Thoracic aorta (tissue), 2 donors: Measurements from ENCODE around the gene BCAS3. TPM values are rescaled to one million over a fixed set of nuclear protein-coding genes. Genes with fewer than 3 reads are reported as not detected.
A peak's percentile ranks its signal among the peaks of the same experiment; 100 is the strongest.

Experiments
- ATAC-seq: fragments of 150-250 bp; one replicate; pipeline ENCODE4 v1.8.0; 2017; ENCODE audit warnings: low read depth; ENCODE audit not compliant: insufficient number of reproducible peaks, low FRiP score
- DNase-seq: peaks from one replicate; pipeline ENCODE4 v3.0.0-alpha.2; 2020; ENCODE audit warnings: low spot score
- H3K27ac ChIP-seq, 2 donors: fragments of 200-600 bp; sonication (generic); 1 replicate in 1 of 2; 2 replicates in 1 of 2; pipeline ENCODE4 v1.5.1; 2016; ENCODE audit warnings: mild to moderate bottlenecking in 2 of 2, moderate library complexity in 2 of 2
- H3K27me3 ChIP-seq: fragments of 200-600 bp; sonication (generic); replicated peaks from 2 replicates; pipeline ENCODE4 v1.6.0; 2016; ENCODE audit warnings: mild to moderate bottlenecking; ENCODE audit not compliant: insufficient read depth
- H3K36me3 ChIP-seq: fragments of 200-600 bp; sonication (generic); one replicate; pipeline ENCODE4 v1.5.1; 2016
- H3K4me1 ChIP-seq, 2 donors: fragments of 200-600 bp; sonication (generic); 1 replicate in 1 of 2; 2 replicates in 1 of 2; pipeline versions ENCODE4 v1.5.1 to v1.6.0; 2016; ENCODE audit warnings: low read depth in 2 of 2, mild to moderate bottlenecking in 1 of 2; ENCODE audit not compliant: control insufficient read depth in 1 of 2
- H3K4me3 ChIP-seq: fragments of 200-600 bp; sonication (generic); 2 replicates; pipeline ENCODE4 v1.5.1; 2016; ENCODE audit warnings: mild to moderate bottlenecking
- H3K9me3 ChIP-seq: fragments of 200-600 bp; sonication (generic); 2 replicates; pipeline ENCODE4 v1.5.1; 2016
- total RNA-seq, 2 donors: library from RNA; depleted of rRNA; stranded (reverse); fragments of >200 nt; gene quantifications; one replicate each; pipeline versions ENCODE4 v1.1.0 to v1.2.3, GENCODE V29; 2016
- TF ChIP-seq, protein P1 (sequence below): fragments of 200-600 bp; sonication (generic); IDR thresholded peaks from one replicate; pipeline ENCODE4 v1.5.1; 2019; ENCODE audit warnings: antibody characterized with exemption

The BCAS3 gene
- total RNA-seq, 2 donors from 2014 or later, result 35.1 to 69.3 TPM

DNA sequence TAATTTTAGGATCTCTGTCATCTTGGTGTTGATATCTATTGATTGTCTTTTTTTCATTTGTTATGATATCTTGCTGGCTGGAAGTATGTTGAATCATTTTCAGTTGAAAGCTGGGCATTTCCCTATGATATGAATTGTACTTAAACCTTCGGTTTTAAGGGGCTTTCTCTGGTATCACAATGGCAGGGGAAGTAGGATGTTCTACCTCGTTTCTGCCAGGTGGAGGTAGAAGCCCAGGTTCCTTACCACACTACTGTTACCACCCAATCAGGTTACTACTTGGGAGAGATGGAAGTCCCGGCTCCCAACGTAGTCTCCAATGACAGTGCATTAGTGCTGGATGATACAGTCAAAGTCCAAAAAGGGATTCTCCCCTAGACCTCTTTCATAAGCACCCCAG lies 440.3 kb downstream of the BCAS3 start:
- Histone ChIP-seq H3K27ac (no peak overlapping the region), H3K9me3 (peaks cover 8% of the 10 kb centered on the region), H3K27me3 (no peaks in the 10 kb centered on the region), H3K4me1 (no peaks in the 10 kb centered on the region), H3K36me3 (no peaks in the 10 kb centered on the region), H3K4me3 (no peak overlapping the region)
- DNase-seq (no peak), ATAC-seq (no peak)
- TF ChIP-seq, protein P1, sequence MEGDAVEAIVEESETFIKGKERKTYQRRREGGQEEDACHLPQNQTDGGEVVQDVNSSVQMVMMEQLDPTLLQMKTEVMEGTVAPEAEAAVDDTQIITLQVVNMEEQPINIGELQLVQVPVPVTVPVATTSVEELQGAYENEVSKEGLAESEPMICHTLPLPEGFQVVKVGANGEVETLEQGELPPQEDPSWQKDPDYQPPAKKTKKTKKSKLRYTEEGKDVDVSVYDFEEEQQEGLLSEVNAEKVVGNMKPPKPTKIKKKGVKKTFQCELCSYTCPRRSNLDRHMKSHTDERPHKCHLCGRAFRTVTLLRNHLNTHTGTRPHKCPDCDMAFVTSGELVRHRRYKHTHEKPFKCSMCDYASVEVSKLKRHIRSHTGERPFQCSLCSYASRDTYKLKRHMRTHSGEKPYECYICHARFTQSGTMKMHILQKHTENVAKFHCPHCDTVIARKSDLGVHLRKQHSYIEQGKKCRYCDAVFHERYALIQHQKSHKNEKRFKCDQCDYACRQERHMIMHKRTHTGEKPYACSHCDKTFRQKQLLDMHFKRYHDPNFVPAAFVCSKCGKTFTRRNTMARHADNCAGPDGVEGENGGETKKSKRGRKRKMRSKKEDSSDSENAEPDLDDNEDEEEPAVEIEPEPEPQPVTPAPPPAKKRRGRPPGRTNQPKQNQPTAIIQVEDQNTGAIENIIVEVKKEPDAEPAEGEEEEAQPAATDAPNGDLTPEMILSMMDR, result no peak

DNA sequence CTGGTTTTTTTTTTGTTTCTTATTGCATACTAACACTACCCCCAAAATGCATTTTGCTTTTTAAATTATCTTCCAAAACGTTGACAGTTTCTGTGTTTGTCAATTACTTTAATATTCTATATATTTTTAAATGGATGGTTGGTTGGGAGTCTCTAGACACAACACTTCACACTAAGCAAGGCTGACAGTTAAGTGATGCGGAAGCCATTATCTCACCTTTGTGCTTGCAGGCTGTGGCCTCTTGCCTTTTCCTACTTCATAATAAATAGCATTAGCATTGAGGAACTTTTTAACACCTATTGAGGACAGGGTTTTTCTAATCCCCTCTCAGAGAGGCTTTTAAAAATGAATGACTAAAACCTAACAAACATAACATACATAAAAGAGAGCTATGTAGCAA lies 441.2 kb downstream of the BCAS3 start:
- TF ChIP-seq, protein P1, result no peak
- Histone ChIP-seq H3K4me3 (no peak overlapping the region), H3K9me3 (peaks cover 8% of the 10 kb centered on the region), H3K27ac (no peak overlapping the region), H3K27me3 (no peaks in the 10 kb centered on the region), H3K36me3 (no peaks in the 10 kb centered on the region), H3K4me1 (no peaks in the 10 kb centered on the region)
- ATAC-seq, result no peak
- no peak for DNase-seq

DNA sequence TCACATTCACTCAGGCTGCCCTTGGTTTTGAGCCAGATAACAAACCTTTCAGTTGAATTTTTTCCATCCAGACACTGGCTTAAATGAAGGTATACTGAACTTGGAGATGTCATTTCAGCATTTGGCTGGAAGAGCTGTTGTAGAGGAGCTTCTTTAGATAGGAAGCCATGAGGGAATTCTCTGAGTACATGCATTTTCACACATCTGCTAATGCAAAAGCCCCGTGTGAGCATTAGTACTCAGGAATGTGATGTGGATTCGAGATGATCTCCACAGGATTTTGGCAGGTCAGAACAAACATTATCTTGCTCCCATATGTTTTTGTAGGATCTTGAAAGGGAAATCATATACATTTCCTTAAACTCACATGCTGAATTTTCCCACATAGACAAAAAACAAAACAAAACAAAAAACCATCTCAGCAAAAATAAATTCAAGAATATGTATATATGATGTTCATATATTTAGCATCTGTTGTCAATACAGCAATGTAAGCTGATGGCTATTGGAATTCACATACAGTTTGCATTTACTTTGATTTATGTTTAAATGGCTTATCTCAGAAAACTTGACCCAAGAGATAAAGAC lies 444.8 kb downstream of the BCAS3 start:
- TF ChIP-seq, protein P1, result no peak
- Histone ChIP-seq H3K36me3 (no peaks in the 10 kb centered on the region), H3K27ac (no peak overlapping the region), H3K4me1 (peaks cover 4% of the 10 kb centered on the region in 2 donors), H3K4me3 (no peak overlapping the region), H3K27me3 (no peaks in the 10 kb centered on the region), H3K9me3 (no peaks in the 10 kb centered on the region)
- DNase-seq (no peak), ATAC-seq (no peak)

DNA sequence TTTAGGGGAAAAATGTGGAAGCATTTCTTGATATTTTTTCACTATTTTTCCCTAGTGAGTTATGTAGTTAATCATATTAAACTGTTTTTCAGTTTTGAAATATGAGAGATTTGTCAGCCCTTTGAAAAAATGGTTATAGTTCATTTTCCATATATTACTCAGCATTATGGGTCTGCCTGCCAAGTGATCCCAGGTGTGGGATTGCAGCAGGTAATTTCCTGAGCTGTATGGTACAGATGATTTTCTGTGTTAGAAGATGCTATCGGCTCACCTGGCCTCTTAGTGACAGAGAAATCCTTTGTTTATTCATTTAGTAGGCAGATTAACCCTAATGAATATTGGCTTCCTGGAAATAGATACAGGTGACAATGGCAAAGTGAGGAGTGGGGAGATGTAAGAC lies 446.9 kb downstream of the BCAS3 start:
- no peak for DNase-seq
- peaks cover 16 to 25% of the 10 kb centered on the region in 2 donors for H3K4me1 ChIP-seq
- H3K36me3 ChIP-seq, result no peaks in the 10 kb centered on the region
- no peak overlapping the region for H3K27ac ChIP-seq
- no peak for ATAC-seq
- H3K4me3 ChIP-seq, result no peak overlapping the region
- H3K9me3 ChIP-seq, result no peaks in the 10 kb centered on the region
- H3K27me3 ChIP-seq, result no peaks in the 10 kb centered on the region
- TF ChIP-seq, protein P1, result no peak

DNA sequence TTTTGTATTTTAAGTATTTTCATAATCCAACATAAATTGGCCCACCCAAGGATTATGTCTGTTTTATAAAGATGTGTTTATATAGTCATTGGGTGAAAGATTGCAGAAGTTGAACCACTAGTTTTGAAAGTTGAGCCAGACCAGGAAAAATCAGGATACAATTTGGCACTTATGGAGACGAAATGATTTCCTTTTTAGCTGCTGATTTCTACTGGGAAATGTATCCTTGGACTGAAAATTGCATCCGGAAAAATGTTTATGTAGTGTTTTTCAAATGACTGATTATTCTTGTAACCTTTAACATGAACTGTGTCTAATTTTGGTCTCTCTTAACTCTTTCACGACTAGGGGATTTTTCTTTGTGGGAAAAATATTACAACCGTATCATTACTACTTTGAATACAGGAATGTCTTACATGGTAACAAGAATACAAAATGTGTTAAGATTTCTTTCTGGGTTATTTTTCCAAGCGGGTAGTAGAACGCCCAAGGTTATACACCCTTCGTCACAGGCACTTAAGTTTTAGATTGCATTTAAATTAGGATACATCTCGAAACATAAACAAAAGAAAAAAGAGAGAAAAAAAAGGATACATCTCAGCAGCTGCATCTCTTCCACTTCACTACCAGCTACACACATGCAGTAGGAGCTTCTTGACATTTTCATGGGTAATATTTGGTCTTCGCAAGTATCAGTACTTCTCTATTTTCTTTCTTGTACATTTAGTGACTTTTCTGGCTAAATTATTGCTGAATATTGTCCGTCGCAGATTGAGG lies 449.0 kb downstream of the BCAS3 start:
- no peak overlapping the region for H3K4me3 ChIP-seq
- no peaks in the 10 kb centered on the region for H3K9me3 ChIP-seq
- peak overlapping the region in 1 of 2 donors; percentile 1 for H3K27ac ChIP-seq
- no peaks in the 10 kb centered on the region for H3K36me3 ChIP-seq
- no peaks in the 10 kb centered on the region for H3K27me3 ChIP-seq
- DNase-seq (no peak), ATAC-seq (no peak)
- peaks cover 18 to 38% of the 10 kb centered on the region in 2 donors for H3K4me1 ChIP-seq
- TF ChIP-seq, protein P1, result no peak
